SK-N-MC (cell line): Measurements from ENCODE around the gene LOXL3.

Experiments
- EZH2 ChIP-seq: fragments of 200-600 bp; sonication (generic); IDR thresholded peaks from one replicate; pipeline ENCODE4 v1.6.1; 2017; ENCODE audit warnings: antibody characterized with exemption
- FOXP2 ChIP-seq: optimal IDR thresholded peaks from 2 replicates; pipeline ENCODE3; 2011; ENCODE audit warnings: mild to moderate bottlenecking, moderate library complexity; ENCODE audit not compliant: insufficient read depth; ENCODE audit errors: extremely low read length, control extremely low read depth
- POLR2AphosphoS5 ChIP-seq: IDR thresholded peaks from 2 replicates; pipeline ENCODE4 v1.6.1; 2012; ENCODE audit warnings: mild to moderate bottlenecking, low read depth, low read length, borderline replicate concordance

DNA sequence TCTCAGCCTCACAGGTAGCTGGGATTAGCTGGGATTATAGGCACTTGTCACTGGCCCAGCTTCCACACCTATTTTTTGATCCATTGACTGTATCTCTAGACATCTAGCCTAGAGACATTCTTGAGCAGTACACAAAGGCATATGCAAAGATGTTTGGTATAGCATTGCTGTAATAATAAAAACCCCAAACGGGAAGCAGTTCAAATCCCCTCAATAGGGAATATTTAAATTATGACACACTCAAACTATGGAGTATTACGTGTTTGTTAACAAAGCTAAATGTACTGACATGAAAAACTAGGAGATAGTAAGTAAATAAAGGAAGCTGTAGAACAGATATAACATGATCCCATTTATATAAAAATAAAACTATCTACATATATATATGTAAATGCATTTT lies 28.4 kb upstream of the LOXL3 start:
- no peak for TF ChIP-seq EZH2
- TF ChIP-seq POLR2AphosphoS5, result no peak
- no peak for TF ChIP-seq FOXP2
